CD4-positive, alpha-beta T cell treated with Interleukin-12 subunit alpha and Interleukin-12 subunit beta, for 1 hour (primary cell): ENCODE data around the gene ANTXRL.
"Not testable (repeated sequence)": the region's sequence is repeated elsewhere in the genome, so short reads cannot be mapped to it uniquely, and the experiment has no call there.

Source experiments
- DNase-seq: peaks from one replicate; pipeline ENCODE4 v3.0.0-alpha.2; 2020

The ANTXRL gene

GRCh38 chr10:46375406-46375805, 88.6 kb downstream of the ANTXRL start, which contains the start of gene ANXA8L1:
TSS of gene ANXA8L1 (plus strand) at chr10:46375776. CDS start at chr10:46375852, 76 bp downstream.
- not testable (repeated sequence) for DNase-seq

DNA sequence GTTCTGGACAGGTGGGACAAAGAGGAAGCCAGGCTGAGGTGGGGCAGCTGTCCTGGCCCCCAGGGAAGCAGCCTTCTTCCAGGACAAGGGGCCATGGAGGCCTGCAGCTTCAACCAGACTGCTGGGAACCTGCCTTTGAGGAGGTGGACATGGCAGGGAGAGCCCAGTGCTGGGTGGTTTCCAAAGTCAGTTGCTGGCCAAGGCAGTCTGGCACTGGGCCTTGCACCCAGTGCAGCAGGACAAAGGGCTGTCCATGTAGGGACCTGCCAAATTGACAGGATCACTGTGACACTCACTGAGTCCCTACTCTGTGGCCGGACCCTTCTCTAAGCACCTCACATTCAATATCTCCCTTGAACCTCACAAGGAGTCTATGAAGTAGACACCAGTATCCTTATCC, 90.2 kb downstream of the ANTXRL start:
- not testable (repeated sequence) for DNase-seq

- not testable (repeated sequence) for DNase-seq
Observed at GRCh38 chr10:46377651-46378050, 90.9 kb downstream of the ANTXRL start.

GRCh38 chr10:46378108-46378507, 91.3 kb downstream of the ANTXRL start:
- not testable (repeated sequence) for DNase-seq

- DNase-seq: not testable (repeated sequence)
Observed at GRCh38 chr10:46379233-46379848, 92.5 kb downstream of the ANTXRL start.
